ENCODE results near the gene HELZ2.

HELZ2 gene

DNA sequence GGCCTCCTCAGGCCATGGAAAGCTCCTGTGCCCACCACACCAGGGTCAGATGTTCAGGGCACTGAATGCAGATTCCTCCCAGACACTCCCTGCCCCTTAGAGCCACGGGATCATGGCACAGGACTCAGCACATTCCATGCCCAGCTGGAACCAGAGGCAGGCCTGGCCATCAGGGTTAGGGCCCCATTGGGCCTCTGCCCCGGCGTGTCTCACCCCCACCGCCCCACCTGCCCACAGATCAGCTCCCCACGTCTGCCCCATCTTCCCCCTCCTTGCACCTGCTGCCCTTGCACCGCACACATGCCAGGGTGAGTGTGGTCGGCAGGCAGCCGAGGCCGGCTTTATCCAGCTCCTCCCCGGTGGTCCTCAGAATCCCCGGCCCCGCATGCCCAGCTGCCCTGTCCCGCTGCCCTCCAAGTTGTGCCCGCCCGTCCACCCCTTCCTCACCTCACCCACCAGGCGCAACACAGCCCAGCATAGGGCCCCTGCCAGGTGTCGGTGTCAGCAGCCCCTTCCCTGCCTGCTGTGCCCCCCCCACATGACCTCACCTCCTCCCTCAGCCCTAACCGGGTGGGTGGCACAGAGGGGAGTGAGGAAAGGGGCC, 24.3 kb downstream of the HELZ2 start:
- no peak for DNase-seq

DNA sequence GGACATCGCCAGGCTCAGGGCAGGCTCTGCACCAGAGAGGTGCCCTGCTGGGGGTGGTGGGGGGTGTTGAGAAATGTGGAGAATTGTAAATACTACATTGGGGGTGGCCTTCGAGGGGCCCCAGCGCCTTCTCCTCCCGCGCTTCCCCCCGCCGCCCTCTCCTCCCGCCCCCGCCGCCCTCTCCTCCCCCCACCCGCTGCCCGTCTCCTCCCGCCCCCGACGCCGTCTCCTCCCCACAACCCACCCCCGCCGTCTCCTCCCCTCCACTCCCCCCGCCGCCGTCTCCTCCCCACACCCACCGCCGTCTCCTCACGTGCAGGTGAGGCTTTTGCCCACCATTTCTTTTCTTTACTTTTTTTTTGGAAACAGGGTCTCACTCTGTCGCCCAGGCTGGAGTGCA, 25.0 kb downstream of the HELZ2 start:
- no peak for DNase-seq

GRCh38 chr20:63548542-63548941, 25.5 kb downstream of the HELZ2 start:
- no peak for DNase-seq

DNA sequence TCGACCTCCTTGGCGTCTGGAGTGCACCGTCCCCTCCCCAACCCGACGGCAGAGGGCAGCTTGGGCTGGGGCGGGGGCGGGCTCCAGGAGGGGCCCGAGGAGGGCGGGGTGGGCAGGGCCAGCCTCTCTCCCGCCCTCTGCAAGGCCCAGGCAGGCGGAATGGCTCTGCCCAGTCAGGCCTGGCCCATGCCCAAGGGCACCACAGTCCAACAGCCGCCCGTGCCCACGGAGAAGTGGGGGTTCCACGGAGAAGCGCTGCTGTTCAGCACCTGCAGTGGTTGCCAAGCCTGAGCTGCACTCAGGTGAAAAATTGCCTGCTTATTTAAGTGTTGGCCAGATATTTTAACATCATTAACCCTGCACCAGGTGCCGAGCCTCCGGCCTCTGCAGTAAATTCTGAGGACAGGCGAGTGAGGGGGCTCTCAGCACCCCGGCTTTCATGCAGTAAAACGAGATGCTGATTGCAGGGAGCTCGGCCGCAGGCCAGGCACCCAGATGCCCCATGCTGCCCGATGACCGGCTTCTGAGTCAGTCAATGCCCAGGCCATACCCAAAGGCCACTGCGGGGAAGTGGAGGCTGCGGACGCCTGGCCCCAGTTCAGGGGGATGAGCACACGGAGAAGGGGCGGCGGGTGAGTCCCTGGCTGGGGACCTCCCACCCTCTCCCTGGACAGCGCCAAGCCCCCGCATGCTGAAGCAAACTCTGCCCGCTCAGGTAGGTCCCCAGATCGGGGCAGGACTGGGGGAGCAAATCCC, 26.1 kb downstream of the HELZ2 start, which contains the start of gene SRMS:
Gene SRMS (minus strand): TSS at position 25 of the 756 bp plus-strand sequence. CDS start 286 bp downstream, outside the sequence.
- no peak for DNase-seq

DNA sequence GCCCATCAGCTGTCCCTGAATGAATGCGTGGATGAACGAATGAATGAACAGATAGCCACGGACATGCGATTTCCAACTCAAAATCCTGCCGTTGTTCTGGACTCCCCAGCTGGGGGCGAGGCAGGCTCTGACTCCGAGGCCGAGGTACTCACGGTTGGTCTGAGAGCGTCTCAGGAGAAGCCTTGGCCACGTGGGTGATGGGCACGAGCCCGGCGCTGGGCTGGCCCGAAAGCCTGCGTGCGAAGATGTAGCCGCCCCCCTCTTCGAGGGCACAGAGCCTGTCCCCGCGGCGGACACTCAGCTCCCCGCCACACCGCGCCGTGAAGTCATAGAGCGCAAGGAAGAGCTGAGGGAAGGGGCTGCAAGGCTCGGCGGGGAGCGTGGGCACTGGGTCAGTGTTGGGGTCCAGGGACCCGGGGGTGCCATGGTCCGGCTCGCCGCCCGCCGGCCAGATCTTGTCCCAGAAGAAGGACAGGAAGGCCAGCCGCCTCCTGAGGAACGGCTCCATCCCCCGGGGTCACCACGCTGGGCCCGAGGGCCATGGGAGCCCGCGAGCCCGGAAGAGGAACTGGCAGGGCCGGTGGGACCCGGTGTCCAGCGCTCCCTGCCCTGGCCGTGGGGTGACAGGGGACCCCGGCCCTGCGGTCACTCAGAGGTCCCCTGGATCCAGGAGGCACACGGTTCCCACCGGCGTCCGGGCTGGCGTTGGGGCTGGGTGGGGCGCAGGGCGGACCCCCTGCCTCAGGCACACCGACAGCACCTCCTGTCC, 26.9 kb downstream of the HELZ2 start:
- no peak for DNase-seq

- no peak for DNase-seq
Measured at GRCh38 chr20:63546256-63546955, 27.6 kb downstream of the HELZ2 start.

- no peak for DNase-seq
Measured at GRCh38 chr20:63545814-63546213, 28.2 kb downstream of the HELZ2 start.

DNA sequence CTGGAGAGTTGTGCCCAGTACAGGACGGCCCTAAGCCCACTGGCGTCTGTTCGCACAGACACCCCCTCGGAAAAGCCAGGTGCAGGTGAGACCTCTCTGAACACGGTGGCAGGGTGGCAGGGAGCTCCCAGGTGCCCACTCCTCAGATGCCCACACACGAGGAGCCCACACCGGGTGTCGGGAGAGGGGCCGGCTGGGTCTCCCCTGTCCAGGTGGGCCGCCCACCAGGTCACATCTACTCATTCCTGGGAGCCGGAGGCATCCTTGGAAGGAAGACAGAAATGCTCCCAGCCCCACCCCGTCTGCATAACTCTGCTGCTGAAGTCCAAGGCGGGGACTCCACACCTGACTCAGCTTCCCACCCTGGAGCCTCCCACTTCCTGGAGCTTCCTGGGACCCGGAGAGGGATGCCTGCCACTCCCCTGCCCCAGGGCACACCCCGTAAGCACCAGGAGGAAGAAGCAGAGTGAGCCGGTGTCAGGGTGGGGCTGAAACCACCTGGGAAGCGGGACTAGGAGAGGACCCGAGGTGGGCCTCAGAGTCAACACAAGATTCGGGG, 29.0 kb downstream of the HELZ2 start:
- no peak for DNase-seq

DNA sequence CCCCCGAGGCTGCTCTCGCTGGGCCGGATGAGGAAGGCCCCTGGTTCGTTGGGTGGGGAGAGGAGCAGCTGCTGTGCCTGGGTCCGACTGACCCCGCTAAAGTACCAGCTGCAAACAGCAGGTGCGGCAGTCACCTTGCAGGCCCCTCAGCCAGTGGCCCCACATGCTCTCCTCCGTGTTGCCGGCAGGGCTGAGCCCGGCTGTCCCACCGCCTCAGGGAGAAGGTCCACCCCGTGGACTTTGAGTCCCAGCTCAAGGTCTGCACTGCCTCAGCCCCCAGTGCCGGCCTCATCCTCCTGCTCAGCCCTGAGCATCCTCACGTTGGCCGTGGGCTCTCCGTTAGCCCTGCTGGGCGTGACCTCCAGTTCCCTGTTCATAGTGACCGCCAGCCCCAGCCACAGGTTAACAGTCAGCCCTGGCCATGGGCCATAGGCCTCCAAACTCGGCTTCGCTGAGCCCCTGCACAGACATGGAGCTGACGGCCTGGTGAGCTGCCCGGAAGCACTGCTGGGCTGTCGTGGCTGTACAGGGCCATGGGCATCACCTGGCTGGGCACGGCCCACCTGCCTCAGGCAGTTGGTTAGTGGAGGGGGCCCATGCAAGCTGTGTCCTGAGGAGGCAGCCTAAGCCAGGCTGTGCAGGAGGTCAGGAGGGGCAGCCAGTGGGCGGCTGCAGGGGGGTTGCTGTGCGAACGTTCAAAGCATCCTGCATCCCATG, 29.6 kb downstream of the HELZ2 start:
- DNase-seq: no peak

GRCh38 chr20:63543733-63544132, 30.3 kb downstream of the HELZ2 start:
- no peak for DNase-seq

GRCh38 chr20:63543131-63543530, 30.9 kb downstream of the HELZ2 start:
- DNase-seq: no peak

GRCh38 chr20:63542696-63543095, 31.3 kb downstream of the HELZ2 start:
- DNase-seq: no peak

DNA sequence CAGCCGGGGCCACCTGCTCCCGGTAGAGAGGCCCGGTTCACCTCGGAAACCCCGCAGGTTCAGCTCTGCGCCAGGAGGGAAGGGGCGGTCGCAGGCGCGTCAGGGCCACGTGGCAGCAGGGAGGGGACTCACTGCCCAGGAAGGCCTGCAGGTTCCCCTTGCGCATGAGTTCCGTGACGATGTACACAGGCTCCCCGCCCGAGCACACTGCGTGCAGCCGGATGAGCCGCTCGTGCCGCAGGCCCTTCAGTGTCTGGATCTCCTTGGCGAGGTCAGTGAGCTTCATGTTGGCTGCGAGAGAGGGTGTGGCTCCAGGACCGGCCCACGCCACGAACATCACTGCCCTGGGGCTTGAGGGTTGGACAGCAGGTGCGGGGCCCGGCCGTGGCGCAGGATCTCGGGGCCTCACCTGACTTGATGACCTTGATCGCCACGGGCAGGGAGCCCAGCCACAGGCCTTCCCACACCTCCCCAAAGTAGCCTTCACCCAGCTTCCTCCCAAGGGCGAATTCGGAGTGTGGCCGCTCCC, 31.9 kb downstream of the HELZ2 start:
- no peak for DNase-seq

GRCh38 chr20:63541371-63541770, 32.7 kb downstream of the HELZ2 start:
- no peak for DNase-seq

GRCh38 chr20:63540417-63541186, 33.4 kb downstream of the HELZ2 start:
- no peak for DNase-seq

DNA sequence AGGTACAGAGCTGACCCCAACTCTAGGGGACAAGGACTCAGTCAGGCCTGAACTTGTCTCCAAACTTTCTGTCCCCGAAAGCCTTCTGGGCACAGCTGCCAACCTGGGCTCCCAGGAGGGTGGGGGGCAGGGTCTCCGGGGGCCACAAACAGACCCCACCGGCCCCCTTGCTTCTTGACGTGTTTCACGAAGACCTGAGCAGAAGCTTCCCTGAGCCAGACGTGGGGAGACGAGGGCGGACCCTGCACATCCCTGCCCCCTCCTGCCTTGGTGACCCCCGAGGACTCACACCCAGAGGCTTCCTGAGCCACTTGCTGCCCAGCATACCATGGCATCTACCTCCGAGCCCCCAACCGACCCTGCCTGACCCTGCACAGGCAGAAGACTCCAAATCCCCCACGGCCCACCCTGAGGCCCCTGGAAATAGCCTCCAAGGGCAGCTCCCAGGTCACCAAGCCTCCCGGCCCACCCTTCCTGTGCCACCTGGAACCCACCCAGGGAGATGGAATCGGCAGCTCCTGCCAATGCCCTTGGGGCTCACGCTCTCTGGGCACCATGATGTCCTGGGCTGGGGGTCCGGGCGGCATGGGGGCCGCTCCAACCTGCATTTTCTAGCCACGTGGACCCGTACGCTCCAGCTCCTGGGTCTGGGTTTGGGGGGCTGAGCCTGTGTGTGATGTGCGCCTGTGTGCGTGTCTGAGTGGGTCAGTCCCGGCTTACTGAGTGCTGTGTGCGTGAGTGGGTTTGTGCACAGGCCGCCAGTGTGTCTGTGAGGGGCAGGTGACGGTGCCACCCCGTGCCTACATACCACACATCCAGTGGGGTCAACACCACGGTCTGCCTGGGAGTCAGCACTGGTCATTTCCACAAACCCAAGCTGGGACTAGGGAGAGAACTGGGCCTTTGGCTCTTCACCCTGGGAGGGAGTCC, 34.3 kb downstream of the HELZ2 start:
- DNase-seq: no peak

DNA sequence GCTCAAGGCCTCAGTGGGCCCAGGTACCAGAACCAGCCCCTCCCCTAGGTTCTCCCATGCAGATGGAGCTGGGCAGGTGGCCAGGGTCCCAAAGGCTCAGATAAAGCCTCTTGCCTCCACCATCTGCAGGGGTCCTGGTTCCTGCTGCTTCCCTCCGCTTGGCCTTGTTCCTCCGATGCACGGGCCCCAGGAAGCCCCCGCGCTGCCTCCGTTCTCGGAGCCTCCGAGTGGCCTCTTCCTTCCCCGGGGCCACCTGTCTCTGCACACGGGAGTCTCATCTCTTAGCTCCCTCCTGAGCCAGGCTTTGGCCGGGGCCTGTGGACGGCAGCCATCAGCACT, 35.0 kb downstream of the HELZ2 start:
- no peak for DNase-seq

- no peak for DNase-seq
Measured at GRCh38 chr20:63538204-63539091, 35.6 kb downstream of the HELZ2 start.
